Activated T-helper 17 cell treated with anti-CD3 and anti-CD28 coated beads, Interleukin-2, amount 50 U/mL, for 72 hours (primary cell): ENCODE measurements around the gene SLC44A4. TPM values are rescaled to one million over a fixed set of nuclear protein-coding genes. Genes with fewer than 3 reads are reported as not detected.
"Not testable (repeated sequence)": the region's sequence is repeated elsewhere in the genome, so short reads cannot be mapped to it uniquely, and the experiment has no call there.

Experiments
- ATAC-seq: fragments of 150-1000 bp; cut with Tn5 transposase; replicated peaks from 2 replicates; pipeline ENCODE4 v1.10.0; 2021; ENCODE audit warnings: mild to moderate bottlenecking, moderate library complexity
- H3K27ac Mint-ChIP-seq: one replicate; pipeline ENCODE4 v1.8.0; 2022; ENCODE audit warnings: mixed read lengths
- H3K27me3 Mint-ChIP-seq: one replicate; pipeline ENCODE4 v1.8.0; 2022; ENCODE audit warnings: mixed read lengths
- H3K36me3 Mint-ChIP-seq: one replicate; pipeline ENCODE4 v1.8.0; 2022; ENCODE audit warnings: low read depth, mild to moderate bottlenecking, mixed read lengths
- H3K4me1 Mint-ChIP-seq: one replicate; pipeline ENCODE4 v1.8.0; 2022; ENCODE audit warnings: mixed read lengths
- H3K4me3 Mint-ChIP-seq: one replicate; pipeline ENCODE4 v1.8.0; 2022; ENCODE audit warnings: mild to moderate bottlenecking, mixed read lengths
- H3K9me3 Mint-ChIP-seq: one replicate; pipeline ENCODE4 v1.8.0; 2022; ENCODE audit warnings: mixed read lengths
- total RNA-seq, 2 donors: library from RNA; stranded (reverse); gene quantifications; one replicate each; pipeline ENCODE4 v1.2.3, GENCODE V29; 2022

SLC44A4 gene
- total RNA-seq, 2 donors from 2014 or later, result 0.39 TPM; not detected in 1

DNA sequence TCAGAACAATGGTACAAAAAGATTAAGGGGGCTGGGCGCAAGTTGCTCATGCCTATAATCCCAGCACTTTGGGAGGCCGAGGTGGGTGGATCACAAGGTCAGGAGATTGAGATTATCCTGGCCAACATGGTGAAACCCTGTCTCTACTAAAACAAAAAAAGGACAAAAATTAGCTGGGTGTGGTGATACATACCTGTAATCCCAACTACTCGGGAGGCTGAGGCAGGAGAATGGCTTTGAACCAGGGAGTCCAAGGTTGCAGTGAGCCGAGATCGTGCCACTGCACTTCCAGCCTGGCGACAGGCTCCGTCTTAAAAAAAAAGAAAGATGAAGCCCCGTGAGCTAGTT lies 39.0 kb downstream of the SLC44A4 start:
- not testable (repeated sequence) for ATAC-seq, H3K27me3 Mint-ChIP-seq, H3K4me3 Mint-ChIP-seq, H3K9me3 Mint-ChIP-seq
- peak overlapping the region; percentile 3 for H3K27ac Mint-ChIP-seq
- peaks cover 23% of the 10 kb centered on the region for H3K4me1 Mint-ChIP-seq
- peaks cover 68% of the 10 kb centered on the region for H3K36me3 Mint-ChIP-seq

DNA sequence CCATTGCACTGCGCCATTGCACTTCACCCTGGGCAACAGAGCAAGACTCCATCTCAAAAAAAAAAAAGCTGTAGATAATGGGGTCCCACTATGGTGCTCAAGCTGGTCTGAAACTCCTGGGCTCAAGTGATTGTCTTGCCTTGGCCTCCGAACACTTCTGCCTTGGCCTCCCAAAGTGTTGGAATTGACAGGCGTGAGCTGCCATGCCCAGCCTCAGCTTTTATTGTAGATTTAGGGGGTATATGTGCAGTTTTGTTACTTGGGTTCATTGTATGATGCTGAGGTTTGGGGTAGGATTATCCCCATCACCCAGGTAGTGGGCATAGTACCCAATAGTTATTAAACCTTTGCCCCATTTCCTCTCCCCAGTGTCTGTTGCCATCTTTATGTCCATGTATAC lies 39.8 kb downstream of the SLC44A4 start:
- Mint-ChIP-seq H3K4me3 (peak overlapping the region; percentile 96), H3K36me3 (peaks cover 76% of the 10 kb centered on the region), H3K9me3 (no peaks in the 10 kb centered on the region), H3K4me1 (peaks cover 23% of the 10 kb centered on the region), H3K27me3 (no peaks in the 10 kb centered on the region), H3K27ac (peak overlapping the region; percentile 3)
- no peak for ATAC-seq

DNA sequence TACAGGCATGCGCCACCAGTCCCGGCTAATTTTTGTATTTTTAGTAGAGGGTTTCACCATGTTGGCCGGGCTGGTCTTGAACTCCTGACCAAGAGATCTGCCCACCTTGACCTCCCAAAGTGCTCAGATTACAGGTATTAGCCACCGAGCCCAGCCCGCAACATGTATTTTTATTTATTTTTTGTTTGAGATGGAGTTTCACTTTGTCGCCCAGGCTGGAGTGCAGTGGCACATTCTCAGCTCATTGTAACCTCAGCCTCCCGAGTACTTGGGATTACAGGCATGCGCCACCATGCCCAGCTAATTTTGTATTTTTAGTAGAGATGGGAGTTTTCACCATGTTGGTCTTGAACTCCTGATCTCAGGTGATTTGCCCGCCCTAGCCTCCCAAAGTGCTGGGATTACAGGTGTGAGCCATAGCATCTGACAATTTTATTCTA lies 40.7 kb downstream of the SLC44A4 start:
- not testable (repeated sequence) for H3K9me3 Mint-ChIP-seq, ATAC-seq, H3K27me3 Mint-ChIP-seq
- Mint-ChIP-seq H3K4me3 (peak overlapping the region; percentile 96), H3K36me3 (peaks cover 76% of the 10 kb centered on the region), H3K4me1 (peaks cover 23% of the 10 kb centered on the region), H3K27ac (peak overlapping the region; percentile 89)

DNA sequence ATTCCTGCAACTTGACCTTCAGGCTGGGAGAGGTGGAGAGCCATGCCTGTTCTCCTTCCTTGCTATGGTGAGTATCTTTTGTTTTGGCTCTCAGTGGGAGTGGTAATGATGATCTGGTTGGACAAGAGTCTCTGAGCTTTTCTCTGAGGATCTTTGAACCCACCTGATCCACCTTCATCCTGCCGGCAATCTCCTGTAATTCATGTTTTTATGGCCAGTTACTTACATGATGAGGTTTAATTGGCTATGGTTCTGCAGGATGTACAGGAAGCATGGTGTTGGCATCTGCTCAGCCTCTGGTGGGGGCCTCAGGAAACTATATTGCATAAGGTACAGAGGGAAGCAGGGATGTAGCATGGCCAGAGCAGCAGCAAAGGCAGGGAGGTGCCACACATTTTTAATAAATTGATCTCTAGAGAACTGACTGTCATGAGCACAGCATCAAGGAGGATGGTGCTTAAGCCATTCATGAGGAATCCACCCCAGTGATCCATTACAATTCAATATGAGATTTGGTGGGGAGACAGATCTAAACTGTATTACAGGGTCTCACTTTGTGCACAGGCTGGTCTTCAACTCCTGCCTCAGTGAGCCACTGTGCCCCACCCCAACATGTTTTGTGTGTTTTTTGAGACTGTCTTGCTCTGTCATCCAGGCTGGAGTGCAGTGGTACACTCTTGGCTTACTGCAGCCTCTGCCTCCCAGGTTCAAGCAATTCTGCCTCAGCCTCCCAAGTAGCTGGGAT lies 41.3 kb downstream of the SLC44A4 start:
- H3K27ac Mint-ChIP-seq, result peak overlapping the region; percentile 89
- no peaks in the 10 kb centered on the region for H3K9me3 Mint-ChIP-seq
- H3K4me1 Mint-ChIP-seq, result peaks cover 23% of the 10 kb centered on the region
- H3K27me3 Mint-ChIP-seq, result no peaks in the 10 kb centered on the region
- ATAC-seq, result no peak
- peaks cover 76% of the 10 kb centered on the region for H3K36me3 Mint-ChIP-seq
- peak overlapping the region; percentile 96 for H3K4me3 Mint-ChIP-seq

DNA sequence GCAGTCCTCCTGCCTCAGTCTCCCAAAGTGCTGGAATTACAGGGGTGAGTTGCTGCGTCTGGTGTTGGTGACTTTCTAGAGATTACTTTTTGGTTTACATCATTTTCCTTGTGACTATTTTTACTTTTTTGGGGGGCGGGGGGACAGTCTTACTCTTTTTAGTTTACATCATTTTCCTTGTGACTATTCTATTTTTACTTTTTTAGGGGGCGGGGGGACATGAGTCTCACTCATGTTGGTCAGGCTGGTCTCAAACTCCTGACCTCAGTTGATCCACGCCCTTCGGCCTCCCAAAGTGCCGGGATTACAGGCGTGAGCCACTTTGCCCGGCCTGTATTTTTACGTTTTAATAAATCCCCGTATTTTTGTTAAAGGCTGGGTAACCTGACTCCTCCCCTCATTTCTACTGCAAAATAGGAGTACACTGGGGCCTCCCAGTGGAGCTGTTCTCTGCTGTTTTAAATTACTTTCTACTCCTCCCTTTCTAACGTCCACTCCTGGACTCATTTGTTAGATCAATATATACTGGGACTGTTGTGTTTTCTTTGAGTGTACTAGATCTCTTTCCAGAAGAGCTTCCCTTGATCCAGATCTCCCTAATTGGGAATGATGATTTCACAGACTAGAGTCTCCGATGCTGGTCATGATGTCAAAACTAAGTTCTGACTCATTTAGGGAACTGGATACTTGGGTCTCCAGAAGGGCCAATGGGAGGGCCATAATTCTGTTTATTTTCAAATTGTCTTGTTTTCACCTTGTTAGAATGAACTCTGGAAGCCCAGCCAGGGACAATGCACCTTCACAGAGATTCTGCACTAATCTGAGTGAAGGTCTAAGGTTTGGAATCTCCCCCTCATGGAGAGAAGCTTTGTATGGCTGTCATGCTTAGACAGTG lies 42.1 kb downstream of the SLC44A4 start:
- peaks cover 23% of the 10 kb centered on the region for H3K4me1 Mint-ChIP-seq
- no peaks in the 10 kb centered on the region for H3K9me3 Mint-ChIP-seq
- peak overlapping the region; percentile 89 for H3K27ac Mint-ChIP-seq
- H3K4me3 Mint-ChIP-seq, result peak overlapping the region; percentile 96
- no peak for ATAC-seq
- H3K27me3 Mint-ChIP-seq, result no peaks in the 10 kb centered on the region
- peaks cover 79% of the 10 kb centered on the region for H3K36me3 Mint-ChIP-seq

DNA sequence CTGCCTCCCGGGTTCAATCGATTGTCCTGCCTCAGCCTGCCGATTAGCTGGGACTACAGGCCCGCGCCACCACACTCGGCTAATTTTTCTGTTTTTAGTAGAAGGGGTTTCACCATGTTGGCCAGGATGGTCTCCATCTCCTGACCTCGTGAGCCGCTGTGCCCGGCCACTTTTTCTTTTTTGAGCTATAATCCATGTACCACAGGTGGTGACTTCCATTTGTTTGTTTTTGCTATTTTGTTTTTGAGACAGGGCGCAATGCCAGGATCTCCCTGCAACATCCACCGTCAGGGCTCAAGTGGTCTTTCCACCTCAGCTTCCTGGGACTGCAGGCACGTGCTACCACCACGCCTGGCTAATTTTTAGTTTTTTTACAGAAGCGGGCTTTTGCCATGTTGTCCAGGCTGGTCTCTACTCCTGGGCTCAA lies 42.7 kb downstream of the SLC44A4 start:
- Mint-ChIP-seq H3K36me3 (peaks cover 81% of the 10 kb centered on the region), H3K9me3 (no peaks in the 10 kb centered on the region), H3K4me3 (peak overlapping the region; percentile 96), H3K4me1 (peaks cover 23% of the 10 kb centered on the region), H3K27ac (peak overlapping the region; percentile 89), H3K27me3 (no peaks in the 10 kb centered on the region)
- ATAC-seq, result no peak

DNA sequence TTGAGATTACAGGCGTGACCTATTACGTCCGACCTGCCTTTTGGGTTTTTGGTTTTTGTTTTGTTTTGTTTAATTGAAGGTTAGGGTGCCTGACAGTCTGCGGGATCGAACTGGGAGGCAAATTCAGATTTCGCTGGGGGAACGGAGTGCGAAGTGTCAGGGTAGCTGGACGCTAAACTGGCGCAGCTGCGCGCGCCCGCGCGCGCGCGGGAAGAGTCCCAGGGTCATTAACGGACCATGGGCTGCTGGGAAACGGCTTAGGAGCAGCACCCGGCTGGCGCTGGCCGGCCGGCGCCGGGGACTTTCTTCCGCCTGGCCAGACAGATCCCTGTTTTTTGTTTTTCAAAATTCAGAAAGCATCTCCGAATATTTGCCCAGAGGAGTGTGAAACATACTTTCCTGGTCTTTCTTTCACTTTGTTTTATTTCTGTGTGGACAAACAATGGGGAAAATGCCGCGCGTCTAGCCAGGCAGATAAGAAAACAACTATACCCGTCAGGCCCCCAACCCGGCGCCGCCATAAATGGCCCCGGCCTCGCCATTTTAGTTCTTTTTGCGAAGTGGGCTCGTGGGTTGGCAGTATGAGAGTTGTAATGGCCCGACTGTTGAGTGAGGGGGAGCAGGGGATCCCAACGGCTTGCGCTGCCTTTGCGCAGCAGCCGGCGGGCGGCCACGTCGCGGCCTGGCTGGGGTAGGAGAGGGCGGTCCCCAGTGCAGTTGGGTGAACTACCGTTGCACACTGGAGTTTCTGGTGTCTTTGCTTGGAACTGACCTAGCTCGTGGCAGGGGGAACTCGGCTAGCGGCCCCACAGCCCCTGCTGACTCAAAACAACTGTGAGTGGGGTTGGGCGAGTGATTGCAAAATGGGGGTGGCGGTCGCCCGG lies 44.2 kb downstream of the SLC44A4 start:
- no peaks in the 10 kb centered on the region for H3K27me3 Mint-ChIP-seq
- no peaks in the 10 kb centered on the region for H3K9me3 Mint-ChIP-seq
- peaks cover 23% of the 10 kb centered on the region for H3K4me1 Mint-ChIP-seq
- H3K36me3 Mint-ChIP-seq, result peaks cover 81% of the 10 kb centered on the region
- peak; percentile 66 for ATAC-seq
- H3K4me3 Mint-ChIP-seq, result peak overlapping the region; percentile 96
- peak overlapping the region; percentile 89 for H3K27ac Mint-ChIP-seq

DNA sequence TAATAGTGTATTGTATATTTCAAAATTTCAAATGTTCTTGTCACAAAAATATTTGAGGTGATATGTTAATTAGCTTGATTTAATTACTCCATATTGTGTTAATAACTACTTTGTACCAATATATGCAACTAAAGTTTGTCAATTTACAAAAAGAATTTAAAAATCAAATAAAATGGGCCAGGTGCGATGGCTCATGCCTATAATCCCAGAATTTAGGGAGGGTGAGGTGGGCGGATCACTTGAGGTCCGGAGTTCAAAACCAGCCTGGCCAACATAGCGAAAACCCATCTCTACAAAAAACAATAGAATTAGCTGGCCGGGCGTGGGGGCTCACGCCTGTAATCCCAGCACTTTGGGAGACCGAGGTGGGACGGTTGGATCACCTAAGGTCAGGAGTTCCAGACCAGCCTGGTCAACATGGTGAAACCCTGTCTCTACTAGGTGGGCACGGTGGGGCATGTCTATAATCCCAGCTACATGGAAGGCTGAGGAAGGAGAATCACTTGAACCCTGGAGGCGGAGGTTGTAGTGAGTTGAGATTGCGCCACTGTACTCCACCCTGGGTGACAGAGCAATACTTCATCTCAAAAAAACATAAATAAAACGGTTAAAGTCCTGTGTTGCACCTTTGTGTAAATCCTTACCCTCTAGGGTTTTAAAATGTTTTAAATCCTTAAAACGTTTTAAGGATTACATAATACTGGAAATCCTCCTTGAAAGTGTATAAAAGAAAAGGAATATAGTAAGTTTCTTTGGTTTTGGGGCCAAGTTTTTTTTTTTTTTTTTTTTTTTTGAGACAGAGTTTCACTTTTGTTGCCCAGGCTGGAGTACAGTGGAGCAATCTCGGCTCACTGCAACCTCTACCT lies 47.2 kb downstream of the SLC44A4 start:
- H3K27ac Mint-ChIP-seq, result peak overlapping the region; percentile 95
- H3K36me3 Mint-ChIP-seq, result peaks cover 61% of the 10 kb centered on the region
- H3K4me3 Mint-ChIP-seq, result peak overlapping the region; percentile 96
- no peaks in the 10 kb centered on the region for H3K27me3 Mint-ChIP-seq
- no peaks in the 10 kb centered on the region for H3K9me3 Mint-ChIP-seq
- H3K4me1 Mint-ChIP-seq, result peaks cover 6% of the 10 kb centered on the region
- ATAC-seq, result no peak

DNA sequence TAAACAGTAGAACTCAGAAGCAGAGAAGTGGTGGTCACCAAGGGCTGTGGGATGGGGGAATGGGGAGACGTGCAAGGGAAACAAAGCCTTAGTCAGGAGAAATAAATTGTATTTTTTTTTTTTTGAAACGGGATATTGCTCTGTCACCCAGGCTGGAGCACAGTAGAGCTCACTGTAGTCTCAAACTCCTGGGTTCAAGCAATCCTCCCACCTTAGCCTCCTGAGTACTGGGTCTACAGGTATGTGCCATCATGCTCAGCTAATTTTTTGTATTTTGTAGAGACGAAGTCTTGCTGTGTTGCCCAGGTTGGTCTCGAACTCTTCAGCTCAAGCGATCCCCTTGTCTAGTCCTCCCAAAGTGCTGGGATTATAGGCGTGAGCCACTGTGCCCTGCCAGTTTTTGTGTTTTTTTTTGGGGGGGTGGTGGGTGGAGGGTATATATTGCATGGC lies 47.9 kb downstream of the SLC44A4 start:
- peak overlapping the region; percentile 96 for H3K4me3 Mint-ChIP-seq
- no peak for ATAC-seq
- peaks cover 54% of the 10 kb centered on the region for H3K36me3 Mint-ChIP-seq
- no peaks in the 10 kb centered on the region for H3K27me3 Mint-ChIP-seq
- peaks cover under 1% of the 10 kb centered on the region for H3K4me1 Mint-ChIP-seq
- H3K27ac Mint-ChIP-seq, result peak overlapping the region; percentile 95
- no peaks in the 10 kb centered on the region for H3K9me3 Mint-ChIP-seq

DNA sequence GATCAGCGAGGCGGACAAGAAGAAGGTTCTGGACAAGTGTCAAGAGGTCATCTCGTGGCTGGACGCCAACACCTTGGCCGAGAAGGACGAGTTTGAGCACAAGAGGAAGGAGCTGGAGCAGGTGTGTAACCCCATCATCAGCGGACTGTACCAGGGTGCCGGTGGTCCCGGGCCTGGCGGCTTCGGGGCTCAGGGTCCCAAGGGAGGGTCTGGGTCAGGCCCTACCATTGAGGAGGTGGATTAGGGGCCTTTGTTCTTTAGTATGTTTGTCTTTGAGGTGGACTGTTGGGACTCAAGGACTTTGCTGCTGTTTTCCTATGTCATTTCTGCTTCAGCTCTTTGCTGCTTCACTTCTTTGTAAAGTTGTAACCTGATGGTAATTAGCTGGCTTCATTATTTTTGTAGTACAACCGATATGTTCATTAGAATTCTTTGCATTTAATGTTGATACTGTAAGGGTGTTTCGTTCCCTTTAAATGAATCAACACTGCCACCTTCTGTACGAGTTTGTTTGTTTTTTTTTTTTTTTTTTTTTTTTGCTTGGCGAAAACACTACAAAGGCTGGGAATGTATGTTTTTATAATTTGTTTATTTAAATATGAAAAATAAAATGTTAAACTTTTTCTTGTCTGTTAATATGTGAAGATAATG lies 49.0 kb downstream of the SLC44A4 start:
- no peak for ATAC-seq
- Mint-ChIP-seq H3K27me3 (no peaks in the 10 kb centered on the region), H3K9me3 (no peaks in the 10 kb centered on the region), H3K27ac (peak overlapping the region; percentile 95), H3K4me3 (peak overlapping the region; percentile 96), H3K36me3 (peaks cover 42% of the 10 kb centered on the region), H3K4me1 (no peaks in the 10 kb centered on the region)

DNA sequence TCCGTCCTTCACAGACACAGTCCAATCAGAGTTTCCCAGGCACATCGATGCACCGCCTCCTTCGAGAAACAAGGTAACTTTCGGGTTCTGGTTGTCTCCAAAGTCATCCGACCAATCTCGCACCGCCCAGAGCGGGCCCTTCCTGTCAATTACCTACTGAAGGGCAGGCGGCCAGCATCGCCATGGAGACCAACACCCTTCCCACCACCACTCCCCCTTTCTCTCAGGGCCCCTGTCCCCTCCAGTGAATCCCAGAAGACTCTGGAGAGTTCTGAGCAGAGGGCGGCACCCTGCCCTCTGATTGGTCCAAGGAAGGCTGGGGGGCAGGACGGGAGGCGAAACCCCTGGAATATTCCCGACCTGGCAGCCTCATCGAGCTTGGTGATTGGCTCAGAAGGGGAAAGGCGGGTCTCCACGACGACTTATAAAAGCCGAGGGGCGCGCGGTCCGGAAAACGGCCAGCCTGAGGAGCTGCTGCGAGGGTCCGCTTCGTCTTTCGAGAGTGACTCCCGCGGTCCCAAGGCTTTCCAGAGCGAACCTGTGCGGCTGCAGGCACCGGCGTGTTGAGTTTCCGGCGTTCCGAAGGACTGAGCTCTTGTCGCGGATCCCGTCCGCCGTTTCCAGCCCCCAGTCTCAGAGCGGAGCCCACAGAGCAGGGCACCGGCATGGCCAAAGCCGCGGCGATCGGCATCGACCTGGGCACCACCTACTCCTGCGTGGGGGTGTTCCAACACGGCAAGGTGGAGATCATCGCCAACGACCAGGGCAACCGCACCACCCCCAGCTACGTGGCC lies 51.3 kb downstream of the SLC44A4 start, which contains the start of gene HSPA1B:
HSPA1B (plus strand) TSS at position 453 of the 794 bp plus-strand sequence; CDS start at position 666, 213 bp downstream.
- Mint-ChIP-seq H3K27ac (peak within 1 kb of the TSS; percentile 93), H3K4me3 (peak within 1 kb of the TSS; percentile 84), H3K27me3 (no peaks in the 10 kb centered on the region), H3K36me3 (peaks cover 34% of the 10 kb centered on the region), H3K9me3 (no peaks in the 10 kb centered on the region), H3K4me1 (peaks cover 12% of the 10 kb centered on the region)
- peak; percentile 80 for ATAC-seq

DNA sequence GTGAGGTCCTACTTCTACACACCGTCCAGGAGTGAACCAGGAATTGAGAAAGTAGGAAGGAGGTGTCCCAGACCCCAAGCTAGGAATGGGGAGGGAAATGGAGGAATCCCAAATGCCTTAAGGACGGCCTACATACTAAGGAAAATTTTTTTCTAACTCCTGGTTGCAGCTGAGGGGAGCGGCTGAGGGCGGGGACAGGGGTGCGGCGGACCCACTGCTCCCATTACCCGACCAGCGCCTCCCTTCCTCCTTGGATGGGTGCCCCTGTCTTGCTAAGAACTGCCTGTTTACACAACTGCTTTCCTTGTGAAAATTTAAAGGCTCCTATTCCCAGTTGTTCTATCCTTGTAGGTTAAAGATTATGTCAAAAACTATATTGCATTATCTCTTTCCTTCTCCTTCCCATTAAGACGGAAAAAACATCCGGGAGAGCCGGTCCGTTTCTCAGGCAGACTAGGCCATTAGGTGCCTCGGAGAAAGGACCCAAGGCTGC lies 52.0 kb downstream of the SLC44A4 start:
- ATAC-seq, result no peak
- H3K4me1 Mint-ChIP-seq, result peaks cover 17% of the 10 kb centered on the region
- peak overlapping the region; percentile 84 for H3K4me3 Mint-ChIP-seq
- H3K36me3 Mint-ChIP-seq, result peaks cover 38% of the 10 kb centered on the region
- H3K27me3 Mint-ChIP-seq, result no peaks in the 10 kb centered on the region
- H3K27ac Mint-ChIP-seq, result peak overlapping the region; percentile 93
- H3K9me3 Mint-ChIP-seq, result no peaks in the 10 kb centered on the region
